Gastrocnemius medialis (tissue), 4 donors: ENCODE results near the gene VPS35L.

Source experiments
- CTCF ChIP-seq, 5 experiments: fragments of 450-650 bp in 3 of 5; fragments of 200-600 bp in 2 of 5; sonication (generic) in 2 of 5; IDR thresholded peaks in 4 of 5; conservative IDR thresholded peaks in 1 of 5; 1 replicate in 4 of 5; 2 replicates in 1 of 5; pipeline ENCODE4 v1.5.1; 2016 to 2019; ENCODE audit warnings: antibody characterized with exemption in 5 of 5, mild to moderate bottlenecking in 3 of 5, moderate library complexity in 3 of 5
- POLR2A ChIP-seq, 2 donors: fragments of 450-650 bp; IDR thresholded peaks; one replicate each; pipeline ENCODE4 v1.6.1; 2017; ENCODE audit warnings: antibody characterized with exemption in 2 of 2, mild to moderate bottlenecking in 2 of 2, moderate library complexity in 2 of 2

- TF ChIP-seq CTCF (IDR thresholded peaks at IDR 0.05 in 4 of 5, conservative IDR thresholded peaks at IDR 0.05 in 1 of 5) (no peak), POLR2A (IDR thresholded peaks at IDR 0.05) (no peak)
These were observed 147.8 kb downstream of the VPS35L start for GRCh38 chr16:19703172-19703889.
